HepG2 (cell line): ENCODE results near the gene DNAH9.

Experiments
- EP300 ChIP-seq, 3 experiments: sonication (generic) in 1 of 3; formaldehyde crosslinking in 1 of 3; IDR thresholded peaks; 2 replicates each; pipeline versions ENCODE4 v1.5.1 to v1.6.1; 2011 to 2020; ENCODE audit warnings: low read depth in 2 of 3, low read length in 2 of 3, borderline replicate concordance in 1 of 3, improper control_type of control experiment in 1 of 3, mild to moderate bottlenecking in 1 of 3, missing genetic modification reagents in 1 of 3, moderate library complexity in 1 of 3
- TP53 ChIP-seq: sonication (generic); formaldehyde crosslinking; conservative IDR thresholded peaks from 2 replicates; pipeline ENCODE4 v1.4.0; 2020; ENCODE audit warnings: missing genetic modification reagents
- ZMAT3 ChIP-seq: sonication (generic); formaldehyde crosslinking; conservative IDR thresholded peaks from 2 replicates; pipeline ENCODE4 v1.7.0; 2021; ENCODE audit warnings: missing genetic modification reagents
- ZNF367 ChIP-seq: sonication (generic); formaldehyde crosslinking; IDR thresholded peaks from 2 replicates; pipeline ENCODE4 v1.4.0; 2020; ENCODE audit warnings: missing genetic modification reagents, borderline replicate concordance

DNA sequence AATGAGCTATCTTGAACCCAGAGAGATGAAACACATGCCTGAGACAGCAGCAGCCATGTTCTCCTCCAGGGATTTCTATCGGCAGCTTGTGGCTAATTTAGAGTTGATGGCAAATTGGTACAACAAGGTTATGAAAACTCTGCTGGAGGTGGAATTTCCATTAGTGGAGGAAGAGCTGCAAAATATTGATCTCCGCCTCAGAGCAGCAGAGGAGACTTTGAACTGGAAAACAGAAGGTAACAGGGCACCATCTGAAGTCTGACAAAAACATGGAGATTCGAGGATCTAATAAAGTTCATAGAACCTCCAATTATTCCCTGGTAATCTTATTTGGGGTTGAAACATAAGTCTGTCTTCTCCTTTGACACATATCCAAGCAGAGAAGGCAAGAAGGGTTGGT, 52.8 kb downstream of the DNAH9 start:
- no peak for TF ChIP-seq ZMAT3
- no peak for TF ChIP-seq ZNF367 (CRISPR knock-in tag)
- no peak for TF ChIP-seq TP53 (CRISPR knock-in tag)
- TF ChIP-seq EP300 (IDR thresholded peaks at IDR 0.05; ENCODE audit: low read depth in 2 of 2, low read length in 2 of 2), result no peak
- no peak for TF ChIP-seq EP300 (CRISPR knock-in tag; IDR thresholded peaks at IDR 0.05; ENCODE audit: borderline replicate concordance)
